ENCODE data around the gene NDST4.

- no peak for TF ChIP-seq POLR2A (IDR thresholded peaks at IDR 0.05)
- TF ChIP-seq, protein P1, sequence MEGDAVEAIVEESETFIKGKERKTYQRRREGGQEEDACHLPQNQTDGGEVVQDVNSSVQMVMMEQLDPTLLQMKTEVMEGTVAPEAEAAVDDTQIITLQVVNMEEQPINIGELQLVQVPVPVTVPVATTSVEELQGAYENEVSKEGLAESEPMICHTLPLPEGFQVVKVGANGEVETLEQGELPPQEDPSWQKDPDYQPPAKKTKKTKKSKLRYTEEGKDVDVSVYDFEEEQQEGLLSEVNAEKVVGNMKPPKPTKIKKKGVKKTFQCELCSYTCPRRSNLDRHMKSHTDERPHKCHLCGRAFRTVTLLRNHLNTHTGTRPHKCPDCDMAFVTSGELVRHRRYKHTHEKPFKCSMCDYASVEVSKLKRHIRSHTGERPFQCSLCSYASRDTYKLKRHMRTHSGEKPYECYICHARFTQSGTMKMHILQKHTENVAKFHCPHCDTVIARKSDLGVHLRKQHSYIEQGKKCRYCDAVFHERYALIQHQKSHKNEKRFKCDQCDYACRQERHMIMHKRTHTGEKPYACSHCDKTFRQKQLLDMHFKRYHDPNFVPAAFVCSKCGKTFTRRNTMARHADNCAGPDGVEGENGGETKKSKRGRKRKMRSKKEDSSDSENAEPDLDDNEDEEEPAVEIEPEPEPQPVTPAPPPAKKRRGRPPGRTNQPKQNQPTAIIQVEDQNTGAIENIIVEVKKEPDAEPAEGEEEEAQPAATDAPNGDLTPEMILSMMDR (IDR thresholded peaks at IDR 0.05 in 8 of 11, conservative IDR thresholded peaks at IDR 0.05 in 3 of 11): no peak
- no peak for TF ChIP-seq POLR2AphosphoS5 (IDR thresholded peaks at IDR 0.05)
Observed at GRCh38 chr4:114997576-114998247, 115.7 kb downstream of the NDST4 start.

Data from spleen (tissue), 7 donors.